AML-193 (cell line): ENCODE results near the gene CPNE6.

Experiments used
- DNase-seq, 2 experiments: peaks; one replicate each; lab custom pipeline; 2025; lab: John Stamatoyannopoulos, UW

Gene CPNE6

DNA sequence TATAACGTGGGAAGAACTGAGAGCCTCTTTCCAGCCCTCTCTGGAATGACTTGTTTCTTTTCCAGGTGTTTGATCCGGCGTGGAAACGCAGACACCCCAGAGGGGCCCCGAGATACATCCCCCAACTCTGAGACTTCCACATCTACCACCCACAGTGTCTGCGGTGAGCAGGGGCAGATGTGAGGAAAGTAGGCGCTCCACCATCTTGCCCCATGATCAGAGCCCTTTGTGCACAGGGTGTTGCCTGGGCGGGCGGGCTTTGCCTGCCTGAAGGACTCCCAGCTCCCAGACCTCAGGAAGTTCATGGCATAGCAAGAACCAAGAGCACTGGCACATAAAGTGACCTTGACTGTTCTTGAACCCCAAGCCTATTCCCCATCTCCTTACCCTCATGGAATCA is 16.7 kb upstream of the CPNE6 start:
- no peak for DNase-seq

DNA sequence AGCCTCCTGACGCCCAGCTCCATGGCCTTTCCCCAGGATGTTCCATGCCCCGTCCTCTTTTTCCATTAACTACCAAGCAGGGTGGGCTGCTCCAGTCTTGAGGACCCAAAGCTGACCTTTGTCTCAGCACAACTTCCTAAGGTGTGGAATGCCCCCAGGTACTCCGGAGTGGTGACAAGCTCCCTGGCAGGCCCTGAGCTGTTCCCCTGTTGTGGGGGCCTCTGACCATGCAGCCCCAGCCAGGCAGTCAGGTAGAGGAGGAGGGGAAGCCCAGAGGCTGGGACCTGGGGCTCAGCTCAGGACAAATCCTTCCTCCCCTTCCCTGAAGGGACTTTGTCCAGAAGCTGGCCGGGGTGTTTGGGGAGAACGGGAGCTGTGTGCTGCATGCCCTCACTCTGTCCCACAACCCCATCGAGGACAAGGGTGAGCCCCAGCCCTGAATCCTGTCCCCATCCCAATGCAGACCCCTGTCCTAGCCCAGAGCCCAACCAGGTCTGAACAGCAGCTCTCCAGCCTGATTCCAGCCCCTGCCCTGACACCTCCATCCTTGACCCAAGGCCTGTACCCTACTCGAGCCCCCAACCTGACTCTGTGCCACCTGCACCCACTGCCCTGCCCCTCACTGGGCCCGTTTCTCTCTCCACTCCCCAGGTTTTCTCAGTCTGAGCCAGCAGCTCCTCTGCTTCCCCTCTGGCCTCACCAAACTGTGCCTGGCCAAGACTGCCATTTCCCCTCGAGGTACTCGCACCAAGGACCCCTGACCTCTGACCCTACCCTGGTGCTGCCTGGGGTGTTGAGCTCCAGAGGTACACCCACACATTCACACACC is 15.2 kb upstream of the CPNE6 start:
- no peak for DNase-seq

DNA sequence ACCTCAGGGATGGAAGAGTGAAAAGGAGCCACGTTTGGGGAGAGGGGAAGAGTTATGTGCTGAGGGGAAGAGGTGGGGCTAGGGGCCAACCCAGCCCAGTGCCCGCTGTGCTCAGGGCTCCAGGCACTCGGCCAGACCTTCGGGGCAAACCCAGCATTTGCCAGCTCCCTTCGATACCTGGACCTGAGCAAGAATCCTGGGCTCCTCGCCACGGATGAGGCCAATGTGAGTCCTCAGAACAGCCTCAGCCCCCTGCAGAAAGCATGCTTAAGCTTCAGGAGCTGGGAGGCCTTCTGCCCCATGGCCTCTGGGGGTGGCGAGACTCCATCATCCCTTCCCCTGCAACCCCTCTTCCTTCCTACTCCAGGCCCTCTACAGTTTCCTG is 14.6 kb upstream of the CPNE6 start:
- DNase-seq: no peak

DNA sequence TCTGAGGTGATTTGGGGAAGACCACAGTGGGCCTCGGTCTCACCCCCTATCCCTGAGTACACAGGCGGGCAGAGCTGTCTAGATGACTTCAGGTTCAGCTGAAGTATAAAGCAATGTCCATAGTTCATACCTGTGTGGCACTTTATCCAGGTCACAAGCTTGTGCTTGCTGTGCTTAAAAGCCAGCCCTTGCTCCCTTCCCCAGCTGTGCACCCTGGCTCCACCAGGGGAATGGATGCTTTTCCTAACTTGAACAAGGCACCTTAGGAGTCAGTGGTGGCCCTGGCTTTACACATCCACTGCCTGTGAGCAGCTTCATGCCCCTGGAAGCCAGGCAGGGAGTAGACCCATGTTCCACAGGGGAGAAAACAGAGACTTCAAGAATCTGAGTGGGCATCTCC is 14.1 kb upstream of the CPNE6 start:
- DNase-seq: no peak

DNA sequence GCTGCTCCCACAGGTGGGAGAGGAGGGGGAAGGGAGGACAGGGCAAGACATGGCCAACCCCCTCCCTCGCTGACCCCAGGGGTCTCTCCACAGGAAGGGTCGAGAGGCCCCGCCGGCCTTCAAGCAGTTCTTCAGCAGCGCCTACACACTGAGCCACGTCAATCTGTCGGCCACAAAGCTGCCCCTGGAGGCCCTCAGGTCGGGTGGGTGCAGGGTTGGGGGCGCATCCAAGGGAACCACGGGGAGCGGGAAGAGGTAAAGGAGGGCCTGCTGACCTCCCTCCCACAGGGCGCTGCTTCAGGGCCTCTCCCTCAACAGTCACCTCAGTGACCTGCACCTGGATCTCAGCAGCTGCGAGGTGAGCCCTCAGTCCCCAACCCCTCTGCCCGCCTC is 13.5 kb upstream of the CPNE6 start:
- no peak for DNase-seq

DNA sequence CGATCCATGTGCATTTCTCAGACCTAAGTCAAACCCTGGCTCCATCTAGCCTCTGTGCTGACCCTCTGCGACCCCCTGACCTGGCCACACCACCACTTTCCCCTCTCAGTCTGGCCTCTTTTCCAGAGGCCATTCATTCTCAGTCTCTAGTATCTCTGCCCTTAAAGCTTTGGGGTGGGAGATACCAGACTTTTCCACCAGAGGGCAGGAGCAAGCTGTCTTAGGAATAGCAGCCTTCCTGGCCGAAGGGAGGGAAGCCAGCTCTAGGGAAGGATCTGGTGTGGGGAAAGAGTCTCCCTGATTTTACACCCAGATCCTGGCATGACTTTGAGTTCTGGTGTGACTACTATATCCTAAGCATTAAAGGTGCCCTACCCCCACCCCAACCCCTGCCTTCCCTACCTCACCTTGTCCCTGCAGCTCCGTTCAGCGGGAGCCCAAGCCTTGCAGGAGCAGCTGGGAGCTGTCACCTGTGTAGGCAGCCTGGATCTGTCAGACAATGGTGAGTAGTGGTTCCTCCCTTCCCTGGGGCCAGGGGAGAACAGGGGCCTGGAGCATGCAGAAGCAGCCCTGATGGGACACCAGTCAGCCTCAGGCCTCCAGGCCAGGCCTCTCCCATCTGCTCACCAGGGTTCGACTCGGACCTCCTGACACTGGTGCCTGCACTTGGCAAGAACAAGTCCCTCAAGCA is 13.0 kb upstream of the CPNE6 start:
- peak; percentile 38 to 57 for DNase-seq

DNA sequence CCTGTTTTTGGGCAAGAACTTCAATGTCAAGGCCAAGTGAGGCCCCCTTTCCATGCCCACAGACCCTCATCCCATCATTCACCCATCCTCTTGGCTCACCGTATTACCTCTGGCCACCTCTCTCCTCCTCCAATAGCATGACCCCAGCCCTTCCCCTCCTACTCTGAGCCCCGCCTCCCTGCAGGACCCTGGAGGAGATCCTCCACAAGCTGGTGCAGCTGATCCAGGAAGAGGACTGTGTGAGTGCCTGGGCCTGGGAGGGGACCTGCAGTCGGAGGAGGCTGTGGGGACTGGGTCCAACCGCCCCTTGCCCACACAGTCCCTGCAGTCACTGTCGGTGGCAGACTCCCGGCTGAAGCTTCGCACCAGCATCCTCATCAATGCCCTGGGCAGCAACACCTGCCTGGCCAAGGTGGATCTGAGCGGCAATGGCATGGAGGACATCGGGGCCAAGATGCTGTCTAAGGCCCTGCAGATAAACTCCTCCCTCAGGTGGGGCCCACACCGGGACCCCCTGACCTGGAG is 12.3 kb upstream of the CPNE6 start:
- DNase-seq: no peak

DNA sequence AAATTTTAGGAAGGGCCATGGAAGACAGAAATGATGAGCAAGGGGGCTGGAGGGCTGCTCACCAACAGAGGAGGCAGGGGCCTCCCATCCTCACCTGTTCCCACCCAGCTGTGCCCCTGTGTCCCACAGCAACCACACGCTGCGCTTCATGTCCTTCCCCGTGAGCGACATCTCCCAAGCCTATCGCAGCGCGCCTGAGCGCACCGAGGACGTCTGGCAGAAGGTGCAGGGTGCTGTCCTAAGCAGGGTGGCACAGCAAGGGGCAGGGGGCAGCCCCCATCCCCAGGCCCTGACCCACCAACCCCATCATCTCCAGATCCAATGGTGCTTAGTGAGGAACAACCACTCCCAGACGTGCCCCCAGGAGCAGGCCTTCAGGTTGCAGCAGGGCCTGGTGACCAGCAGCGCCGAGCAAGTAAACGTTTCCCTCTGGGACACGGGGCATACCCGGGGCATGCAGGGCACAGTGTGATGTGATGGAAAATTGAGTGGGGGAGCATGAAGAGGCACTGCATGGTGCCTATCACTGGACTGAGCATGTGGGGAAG is 11.4 kb upstream of the CPNE6 start:
- no peak for DNase-seq

DNA sequence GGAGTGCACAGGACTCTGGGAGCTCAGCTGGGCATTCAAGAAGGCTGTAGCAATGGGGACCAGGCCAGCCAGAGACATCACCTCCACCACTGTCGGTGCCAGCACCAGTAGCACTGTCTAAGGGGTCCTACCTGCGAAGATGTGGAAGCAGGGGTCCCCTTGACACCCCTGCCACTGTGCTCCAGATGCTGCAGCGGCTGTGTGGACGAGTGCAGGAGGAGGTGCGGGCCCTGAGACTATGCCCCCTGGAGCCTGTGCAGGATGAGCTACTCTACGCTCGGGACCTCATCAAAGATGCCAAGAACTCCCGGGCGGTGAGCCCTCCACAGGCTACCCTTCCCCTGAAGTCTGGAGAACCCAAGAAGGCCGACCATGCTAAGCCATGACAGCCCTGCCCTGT is 10.9 kb upstream of the CPNE6 start:
- no peak for DNase-seq

DNA sequence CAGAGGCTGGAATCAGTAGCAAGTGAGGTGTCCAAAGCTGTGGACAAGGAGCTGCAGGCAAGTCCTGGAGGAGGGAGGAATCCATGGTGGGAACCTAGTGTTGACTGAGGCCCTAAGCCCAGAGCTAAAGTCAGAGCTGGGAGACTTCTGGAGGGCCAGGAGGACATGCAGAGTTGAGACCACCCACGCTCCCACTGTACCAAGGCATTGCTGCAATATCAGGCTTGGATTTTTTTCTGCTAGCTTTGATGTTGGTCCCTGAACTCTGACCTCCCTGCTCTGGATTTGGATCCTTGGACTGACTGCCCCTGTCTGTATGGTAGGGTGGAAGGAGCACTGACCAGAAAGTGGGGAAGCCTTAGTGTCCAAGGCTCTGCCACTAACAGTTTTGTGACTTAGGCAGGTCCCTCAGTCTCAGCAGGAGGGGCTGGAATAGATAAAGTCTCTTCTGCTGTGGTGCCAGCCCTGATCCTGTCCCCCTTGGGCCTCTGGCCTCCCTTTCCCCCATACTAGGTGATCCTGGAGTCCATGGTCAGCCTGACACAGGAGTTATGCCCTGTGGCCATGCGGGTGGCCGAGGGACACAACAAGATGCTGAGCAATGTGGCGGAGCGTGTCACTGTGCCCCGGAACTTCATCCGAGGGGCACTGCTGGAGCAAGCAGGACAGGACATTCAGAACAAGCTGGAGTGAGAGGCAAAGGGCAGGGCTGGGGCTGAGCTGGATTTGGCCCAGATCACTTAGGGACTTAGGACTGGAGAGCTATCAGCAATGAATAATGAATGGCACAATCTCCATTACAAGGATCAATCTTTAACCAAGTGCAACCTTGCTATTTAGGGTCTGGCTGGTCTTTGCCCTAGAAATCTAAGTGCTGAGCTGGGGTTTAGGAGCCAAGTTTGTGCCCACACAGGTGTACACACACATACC is 10.1 kb upstream of the CPNE6 start:
- no peak for DNase-seq

DNA sequence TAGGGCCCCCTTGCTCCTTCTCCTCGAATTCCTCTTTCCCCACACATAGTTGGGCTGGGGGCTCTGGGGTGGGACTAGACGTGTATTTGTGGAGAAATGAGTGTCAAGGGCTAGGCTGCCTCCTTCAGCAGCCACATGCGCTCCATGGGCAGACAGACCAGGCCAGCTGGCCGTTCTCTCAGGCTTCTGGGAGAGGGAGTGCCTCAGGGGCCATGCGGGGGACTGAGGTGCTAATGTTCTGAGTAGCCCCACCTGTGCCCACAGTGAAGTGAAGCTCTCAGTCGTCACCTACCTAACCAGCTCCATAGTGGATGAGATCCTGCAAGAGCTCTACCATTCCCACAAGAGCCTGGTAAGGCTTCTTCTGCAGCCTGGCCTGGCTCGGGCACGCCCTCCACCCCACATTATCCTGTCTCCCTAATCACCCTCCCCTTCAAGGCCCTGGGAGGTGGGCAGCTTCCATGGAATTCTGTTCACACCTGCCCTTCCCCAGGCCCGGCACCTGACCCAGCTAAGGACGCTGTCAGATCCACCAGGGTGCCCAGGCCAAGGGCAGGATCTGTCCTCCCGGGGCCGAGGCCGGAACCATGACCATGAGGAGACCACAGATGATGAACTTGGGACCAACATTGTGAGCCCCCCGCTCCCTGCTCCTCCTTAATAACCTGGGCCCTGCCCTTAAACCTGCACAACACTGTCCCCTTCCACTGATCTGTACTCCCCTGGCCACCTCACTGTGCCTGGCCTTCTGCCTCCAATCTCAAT is 9.0 kb upstream of the CPNE6 start:
- DNase-seq: no peak

DNA sequence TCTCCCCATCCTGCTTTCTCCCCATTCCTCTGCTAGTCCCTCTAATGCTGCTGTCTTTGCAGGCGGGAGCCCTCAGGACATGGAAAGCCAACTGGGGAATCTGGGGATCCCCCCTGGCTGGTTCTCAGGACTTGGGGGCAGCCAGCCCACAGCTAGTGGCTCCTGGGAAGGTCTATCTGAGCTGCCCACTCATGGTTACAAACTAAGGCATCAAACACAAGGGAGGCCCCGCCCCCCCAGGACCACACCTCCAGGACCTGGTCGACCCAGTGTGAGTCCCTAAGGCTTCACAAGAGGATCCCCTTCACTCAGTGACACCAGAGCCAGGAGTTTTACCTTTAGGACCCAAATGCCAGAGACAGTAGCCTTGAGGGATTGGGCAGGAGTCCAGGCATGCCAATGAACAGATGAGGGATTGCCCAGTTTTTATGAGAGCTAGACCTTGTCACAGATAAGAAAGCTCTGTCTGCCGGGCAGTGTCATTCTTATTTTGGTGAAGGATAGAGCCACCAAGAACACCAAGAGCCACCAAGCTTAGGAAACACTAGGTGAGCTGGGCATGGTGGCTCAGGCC is 8.0 kb upstream of the CPNE6 start:
- no peak for DNase-seq

DNA sequence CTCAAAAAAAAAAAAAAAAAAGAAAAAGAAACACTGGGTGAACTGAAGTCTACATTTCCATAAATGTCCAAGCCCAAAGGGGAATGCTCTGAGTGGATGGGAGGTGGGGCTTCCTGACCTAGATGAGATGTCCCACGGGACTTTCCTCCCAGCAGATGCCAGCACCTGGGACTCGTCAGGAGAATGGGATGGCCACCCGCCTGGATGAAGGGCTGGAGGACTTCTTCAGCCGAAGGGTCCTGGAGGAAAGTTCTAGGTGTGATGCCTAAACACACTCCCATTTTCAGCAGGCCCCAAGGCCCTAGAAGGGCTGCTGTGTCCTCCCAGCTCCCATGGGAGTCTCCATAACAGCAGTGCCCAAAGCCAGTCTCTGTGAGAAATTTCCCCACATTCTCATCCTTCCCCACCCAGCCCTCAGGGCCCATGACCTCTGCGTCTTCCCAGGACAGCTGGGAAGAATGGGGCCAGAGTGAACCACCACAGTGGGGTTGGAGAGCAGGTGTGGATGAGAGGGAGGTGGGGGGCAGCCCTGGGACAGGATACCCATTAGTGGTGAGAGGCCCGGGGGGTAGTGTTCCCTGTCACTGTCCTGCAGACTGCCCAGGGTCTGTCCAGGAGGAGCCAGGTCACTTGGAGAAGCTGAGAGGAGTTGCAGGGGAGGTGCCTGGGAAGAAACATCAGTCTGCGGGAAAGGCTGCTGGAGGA is 7.1 kb upstream of the CPNE6 start:
- no peak for DNase-seq

DNA sequence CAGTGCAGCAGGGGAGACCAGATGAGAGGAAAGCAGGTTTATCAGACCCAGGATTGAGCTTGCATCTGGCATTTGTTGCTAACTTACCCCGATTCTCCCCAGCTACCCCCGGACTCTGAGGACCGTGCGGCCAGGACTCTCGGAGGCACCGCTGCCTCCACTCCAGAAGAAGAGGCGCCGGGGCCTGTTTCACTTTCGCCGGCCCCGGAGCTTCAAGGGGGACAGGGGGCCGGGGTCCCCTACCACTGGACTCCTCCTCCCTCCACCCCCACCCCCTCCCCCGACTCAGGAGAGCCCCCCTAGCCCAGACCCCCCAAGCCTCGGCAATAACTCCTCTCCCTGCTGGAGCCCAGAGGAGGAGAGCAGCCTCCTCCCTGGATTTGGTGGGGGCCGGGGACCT is 6.5 kb upstream of the CPNE6 start:
- no peak for DNase-seq

DNA sequence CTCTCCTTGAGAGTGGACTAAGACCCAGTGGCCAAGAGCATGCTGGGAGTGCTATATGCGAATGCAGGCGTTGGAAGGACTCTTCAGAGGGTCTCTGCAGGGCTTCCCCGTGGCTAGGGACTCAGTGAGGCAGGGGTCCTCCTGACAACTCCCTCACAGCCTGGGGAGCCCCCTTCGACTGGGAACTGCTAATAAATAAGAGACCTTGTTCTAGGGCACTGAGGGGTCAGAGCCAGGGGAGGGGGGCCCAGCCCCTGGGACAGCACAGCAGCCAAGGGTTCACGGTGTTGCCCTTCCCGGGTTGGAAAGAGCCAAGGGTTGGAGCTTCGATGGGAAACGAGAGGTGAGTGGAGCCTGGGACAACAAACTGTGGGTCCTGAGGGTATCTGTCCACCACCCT is 6.0 kb upstream of the CPNE6 start:
- DNase-seq: no peak

DNA sequence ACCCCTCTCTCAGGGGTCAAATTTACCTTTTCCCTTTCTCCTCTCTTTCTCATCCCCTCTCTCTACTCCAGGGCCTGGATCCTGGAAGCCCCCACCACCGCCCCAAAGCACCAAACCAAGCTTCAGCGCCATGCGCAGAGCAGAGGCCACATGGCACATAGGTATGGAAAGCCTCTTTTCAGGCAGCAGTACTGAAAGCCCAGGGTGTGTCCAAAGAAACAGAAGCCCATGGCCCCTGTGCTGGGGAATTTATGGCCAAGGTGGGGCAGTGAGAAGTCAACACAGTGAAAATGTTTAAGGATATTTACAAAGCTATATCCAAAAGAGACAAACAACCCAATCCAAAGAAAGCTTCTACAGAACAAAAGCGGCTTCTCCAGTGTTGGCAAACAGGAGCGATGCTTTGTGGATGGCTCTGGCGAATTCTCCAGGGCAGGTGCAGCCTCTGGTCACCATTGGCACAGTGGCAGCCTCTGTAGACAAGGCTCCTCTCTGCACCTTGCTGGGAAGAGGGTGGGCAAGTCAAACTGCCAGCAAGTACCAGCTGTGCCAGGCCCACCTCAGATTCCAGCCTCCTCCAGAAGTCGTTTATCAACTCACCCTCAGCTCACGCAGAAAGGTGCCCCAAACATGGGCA is 4.7 kb upstream of the CPNE6 start:
- DNase-seq: no peak

DNA sequence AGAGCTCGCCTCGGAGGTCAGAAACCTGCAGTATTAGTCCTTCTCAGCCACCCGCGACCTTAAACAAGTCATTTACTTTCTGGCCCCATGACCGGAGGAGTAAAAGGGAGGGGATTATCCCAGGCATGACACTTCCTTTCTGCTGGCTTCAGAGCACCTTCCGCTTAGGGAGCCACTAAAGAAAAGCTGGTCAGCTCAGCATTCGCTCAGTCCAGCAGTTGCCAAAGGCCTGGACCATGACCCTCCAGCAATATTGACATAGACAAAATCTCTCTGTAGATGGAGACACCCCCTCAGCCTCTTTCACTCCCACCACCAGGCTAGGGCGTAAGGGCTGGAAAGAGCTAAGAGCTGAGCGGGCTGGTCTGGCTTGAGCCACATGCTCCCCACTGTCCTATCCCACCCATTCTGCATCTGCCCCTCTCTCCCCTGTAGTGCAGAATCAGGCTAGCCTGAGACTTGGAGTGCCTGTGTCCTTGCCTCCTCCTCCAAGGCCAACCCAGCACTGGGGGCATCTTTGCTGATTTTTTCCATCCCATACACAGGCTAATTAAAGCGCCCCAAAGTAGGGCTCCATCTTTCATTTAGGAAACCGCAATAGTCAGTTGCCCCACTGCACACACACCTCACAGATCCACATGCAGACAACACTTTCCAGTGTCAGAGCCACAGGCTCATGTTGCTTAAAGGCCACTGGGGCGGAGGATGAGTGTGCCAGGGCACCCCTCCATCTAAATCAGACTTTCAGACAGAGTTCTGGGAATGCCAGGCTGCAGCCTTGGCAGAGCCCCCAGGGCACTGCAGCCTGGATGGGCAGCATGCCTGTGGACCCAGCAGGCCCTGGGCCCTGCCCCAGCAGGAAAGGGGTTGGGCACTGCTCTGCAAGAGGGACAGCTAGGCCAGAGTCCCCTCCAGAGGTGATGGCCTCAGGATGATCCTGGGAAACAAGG is 4.0 kb upstream of the CPNE6 start:
- no peak for DNase-seq

DNA sequence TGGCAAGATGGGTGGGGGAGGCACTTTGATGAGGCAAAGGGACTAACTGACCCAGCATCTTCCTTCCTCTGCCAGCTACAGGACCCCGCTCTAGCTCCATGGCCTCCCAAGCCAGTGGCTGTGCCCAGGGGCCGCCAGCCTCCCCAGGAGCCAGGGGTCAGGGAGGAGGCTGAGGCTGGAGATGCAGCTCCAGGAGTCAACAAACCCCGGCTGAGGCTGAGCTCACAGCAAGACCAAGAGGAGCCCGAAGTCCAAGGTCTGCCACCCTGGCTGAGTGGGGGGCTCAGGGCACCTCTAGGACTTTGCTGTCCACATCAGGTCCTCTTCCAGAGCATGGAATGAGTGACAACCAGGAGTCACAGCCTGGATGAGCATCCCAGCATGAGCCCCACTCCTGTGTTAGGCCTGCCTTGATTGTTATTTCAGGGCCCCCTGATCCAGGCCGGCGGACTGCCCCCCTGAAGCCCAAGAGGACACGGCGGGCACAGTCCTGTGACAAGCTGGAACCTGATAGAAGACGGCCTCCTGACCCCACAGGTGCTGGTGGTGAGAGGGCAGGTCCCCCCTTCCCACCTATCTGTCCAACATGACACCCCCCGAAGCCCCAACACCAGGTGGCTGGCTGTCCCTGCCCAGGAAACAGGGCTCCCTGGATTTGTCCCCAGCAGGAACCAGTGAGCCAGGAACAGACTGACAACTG is 2.5 kb upstream of the CPNE6 start:
- no peak for DNase-seq
